Activated CD4-positive, alpha-beta memory T cell treated with anti-CD3 and anti-CD28 coated beads, Interleukin-2, amount 10 ng/mL, durations not matched to agents 7 days and 5 days (primary cell): ENCODE data around the gene NHP2. TPM values are rescaled to one million over a fixed set of nuclear protein-coding genes. Genes with fewer than 3 reads are reported as not detected.
"Not testable (repeated sequence)": the region's sequence is repeated elsewhere in the genome, so short reads cannot be mapped to it uniquely, and the experiment has no call there.

Source experiments
- CTCF ChIA-PET: fragments of 350-600 bp; sonication (Branson Sonifier 250); formaldehyde crosslinking; loops from one replicate; lab custom pipeline; 2021; ENCODE audit warnings: antibody characterized with exemption, inconsistent platforms; lab: Charles Lee
- POLR2A ChIA-PET: fragments of 350-600 bp; sonication (Branson Sonifier 250); formaldehyde crosslinking; loops from one replicate; lab custom pipeline; 2021; ENCODE audit warnings: antibody characterized with exemption; lab: Charles Lee
- DNase-seq: peaks from one replicate; pipeline ENCODE4 v3.0.0-alpha.2; 2020
- H3K27ac Mint-ChIP-seq: one replicate; pipeline ENCODE4 v1.8.0; 2021; ENCODE audit warnings: mild to moderate bottlenecking, mixed read lengths
- H3K27me3 Mint-ChIP-seq: one replicate; pipeline ENCODE4 v1.8.0; 2021; ENCODE audit warnings: mixed read lengths
- H3K36me3 Mint-ChIP-seq: one replicate; pipeline ENCODE4 v1.8.0; 2021; ENCODE audit warnings: low read depth, mixed read lengths
- H3K4me1 Mint-ChIP-seq: one replicate; pipeline ENCODE4 v1.8.0; 2021; ENCODE audit warnings: mixed read lengths
- H3K4me3 Mint-ChIP-seq: one replicate; pipeline ENCODE4 v1.8.0; 2021; ENCODE audit warnings: mild to moderate bottlenecking, mixed read lengths
- H3K9me3 Mint-ChIP-seq: one replicate; pipeline ENCODE4 v1.8.0; 2021; ENCODE audit warnings: mixed read lengths
- total RNA-seq, 2 experiments: library from RNA; stranded (reverse); gene quantifications; one replicate each; pipeline ENCODE4 v1.2.3, GENCODE V29; 2021

The NHP2 gene
- 100 to 1,000 TPM; 101 to 106 TPM for total RNA-seq

GRCh38 chr5:178153530-178154340, at the start of gene NHP2:
TSS of gene NHP2 (minus strand) at chr5:178153885. CDS start at chr5:178153817, 68 bp downstream.
- Mint-ChIP-seq H3K36me3 (peaks cover 18% of the 10 kb centered on the region), H3K4me1 (peaks cover 50% of the 10 kb centered on the region), H3K9me3 (no peaks in the 10 kb centered on the region), H3K27me3 (no peaks in the 10 kb centered on the region), H3K4me3 (peak within 1 kb of the TSS; percentile 97), H3K27ac (peak within 1 kb of the TSS; percentile 81)
- POLR2A ChIA-PET: interaction anchor here (0.6 to 1.6 kb wide), 6 partner anchors 8 to 553 kb away, joined by 3 to 8 read pairs (median 4); partner anchors contain the start of gene HNRNPAB
- DNase-seq: peak; percentile 99
- CTCF ChIA-PET: interaction anchor here (0.5 to 3.8 kb wide), 8 partner anchors 10 to 1441 kb away, joined by 3 to 25 read pairs (median 3); partner anchors contain the start of gene HNRNPAB

GRCh38 chr5:178202541-178202940, 48.9 kb upstream of the NHP2 start:
- ChIA-PET POLR2A (interaction anchor here (0.7 to 1.2 kb wide), 2 partner anchors 8 to 30 kb away, joined by 3 to 4 read pairs; partner anchors contain the start of gene PHYKPL), CTCF (no interaction called here)
- no peaks in the 10 kb centered on the region for H3K9me3 Mint-ChIP-seq
- peaks cover 26% of the 10 kb centered on the region for H3K36me3 Mint-ChIP-seq
- peak overlapping the region; percentile 39 for H3K4me3 Mint-ChIP-seq
- no peak overlapping the region for H3K27ac Mint-ChIP-seq
- H3K4me1 Mint-ChIP-seq: peaks cover 26% of the 10 kb centered on the region
- peaks cover 2% of the 10 kb centered on the region for H3K27me3 Mint-ChIP-seq
- no peak for DNase-seq

GRCh38 chr5:178201927-178202235, 48.2 kb upstream of the NHP2 start:
- CTCF ChIA-PET: no interaction called here
- H3K27me3 Mint-ChIP-seq: peaks cover 2% of the 10 kb centered on the region
- H3K27ac Mint-ChIP-seq: no peak overlapping the region
- H3K4me3 Mint-ChIP-seq: no peak overlapping the region
- H3K9me3 Mint-ChIP-seq: no peaks in the 10 kb centered on the region
- peaks cover 19% of the 10 kb centered on the region for H3K36me3 Mint-ChIP-seq
- H3K4me1 Mint-ChIP-seq: peaks cover 20% of the 10 kb centered on the region
- POLR2A ChIA-PET: interaction anchor here (1.0 to 1.2 kb wide), 3 partner anchors 9 to 15 kb away, joined by 3 read pairs; no protein-coding TSS in a partner anchor
- DNase-seq: no peak

DNA sequence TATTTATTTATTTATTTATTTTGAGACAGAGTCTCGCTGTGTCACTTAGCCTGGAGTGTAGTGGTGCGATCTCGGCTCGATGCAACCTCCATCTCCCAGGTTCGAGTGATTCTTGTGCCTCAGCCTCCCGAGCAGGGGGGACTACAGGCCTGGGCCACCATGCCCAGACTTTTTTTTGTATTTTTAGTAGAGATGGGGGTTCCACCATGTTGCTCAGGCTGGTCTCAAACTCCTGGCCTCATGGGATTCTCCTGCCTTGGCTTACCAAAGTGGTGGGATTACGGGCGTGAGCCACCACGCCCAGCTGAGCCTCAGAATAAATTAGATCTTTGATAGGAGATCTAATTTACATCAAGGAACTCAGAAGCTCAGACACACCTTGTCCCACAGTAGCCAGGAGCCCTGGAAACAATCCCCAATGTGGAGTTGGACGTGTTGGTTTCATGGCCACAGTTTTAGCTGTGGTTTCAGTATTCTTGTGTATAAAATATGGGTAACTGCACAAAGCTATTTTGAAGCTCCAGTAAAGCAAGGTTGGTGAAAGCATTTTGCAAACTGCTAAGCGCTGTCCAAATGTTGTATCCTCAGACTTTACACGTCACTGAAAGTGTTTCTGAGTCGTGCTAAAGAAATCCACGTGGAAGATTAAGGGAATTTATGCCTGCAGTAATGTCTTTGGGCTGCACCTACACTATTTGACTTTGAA, 47.7 kb upstream of the NHP2 start:
- peaks cover 15% of the 10 kb centered on the region for H3K4me1 Mint-ChIP-seq
- H3K27me3 Mint-ChIP-seq: peaks cover 2% of the 10 kb centered on the region
- no peaks in the 10 kb centered on the region for H3K9me3 Mint-ChIP-seq
- no peak for DNase-seq
- peaks cover 14% of the 10 kb centered on the region for H3K36me3 Mint-ChIP-seq
- no peak overlapping the region for H3K4me3 Mint-ChIP-seq
- H3K27ac Mint-ChIP-seq: no peak overlapping the region
- ChIA-PET CTCF (no interaction called here), POLR2A (interaction anchor here (1.0 to 1.7 kb wide), 4 partner anchors 8 to 15 kb away, joined by 3 read pairs; no protein-coding TSS in a partner anchor)

DNA sequence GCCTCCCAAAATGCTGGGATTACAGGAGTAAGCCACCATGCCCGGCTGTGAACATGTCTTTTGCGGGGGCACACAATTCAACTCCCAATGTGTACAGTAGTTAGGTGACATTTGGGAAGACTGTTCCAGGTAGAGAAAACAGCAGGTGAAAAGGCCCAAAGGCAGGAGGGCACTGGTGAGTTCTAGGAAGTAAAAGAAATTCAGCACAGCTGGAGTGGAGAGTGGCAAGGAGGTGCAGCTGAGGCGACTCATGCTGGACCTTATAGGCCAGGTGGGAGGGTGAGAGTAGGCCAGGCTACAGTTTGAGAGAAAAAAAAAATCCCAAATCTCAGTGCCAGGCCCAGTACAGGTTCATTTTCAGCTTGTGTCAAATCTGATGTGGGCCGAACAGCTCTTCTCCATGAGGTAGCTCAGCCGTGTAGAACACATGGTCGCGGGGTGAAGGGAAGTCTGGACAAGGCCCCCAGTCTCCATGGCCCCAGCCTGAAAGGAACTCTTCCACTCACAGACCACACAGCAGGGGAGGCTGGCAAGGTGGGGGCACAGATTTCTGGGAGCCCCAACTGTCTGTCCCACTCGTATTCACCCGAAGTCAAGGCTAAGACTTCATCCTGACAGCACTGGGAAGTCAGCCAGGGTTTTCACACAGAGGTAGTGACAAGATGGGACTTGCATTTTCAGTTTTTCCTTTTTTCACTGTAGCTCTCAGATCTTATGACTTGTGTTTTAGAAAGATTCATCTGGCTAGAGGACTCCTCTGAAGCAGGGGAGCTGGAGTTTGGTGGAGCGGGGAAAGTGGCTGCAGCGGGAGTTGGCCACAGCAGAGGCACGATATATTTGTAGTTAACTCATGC, 46.1 kb upstream of the NHP2 start:
- peaks cover 6% of the 10 kb centered on the region for H3K4me1 Mint-ChIP-seq
- H3K4me3 Mint-ChIP-seq: no peak overlapping the region
- peaks cover 5% of the 10 kb centered on the region for H3K27me3 Mint-ChIP-seq
- no peak overlapping the region for H3K27ac Mint-ChIP-seq
- ChIA-PET POLR2A (interaction anchor here (1.7 kb wide), 1 partner anchor 9 kb away, joined by 3 read pairs; no protein-coding TSS in a partner anchor), CTCF (no interaction called here)
- DNase-seq: no peak
- H3K36me3 Mint-ChIP-seq: peaks cover 3% of the 10 kb centered on the region
- H3K9me3 Mint-ChIP-seq: no peaks in the 10 kb centered on the region

GRCh38 chr5:178198706-178199105, 45.0 kb upstream of the NHP2 start:
- Mint-ChIP-seq H3K4me1 (peaks cover 10% of the 10 kb centered on the region), H3K27me3 (peaks cover 11% of the 10 kb centered on the region), H3K36me3 (no peaks in the 10 kb centered on the region), H3K27ac (no peak overlapping the region), H3K4me3 (no peak overlapping the region), H3K9me3 (no peaks in the 10 kb centered on the region)
- POLR2A ChIA-PET: no interaction called here
- CTCF ChIA-PET: no interaction called here
- no peak for DNase-seq

DNA sequence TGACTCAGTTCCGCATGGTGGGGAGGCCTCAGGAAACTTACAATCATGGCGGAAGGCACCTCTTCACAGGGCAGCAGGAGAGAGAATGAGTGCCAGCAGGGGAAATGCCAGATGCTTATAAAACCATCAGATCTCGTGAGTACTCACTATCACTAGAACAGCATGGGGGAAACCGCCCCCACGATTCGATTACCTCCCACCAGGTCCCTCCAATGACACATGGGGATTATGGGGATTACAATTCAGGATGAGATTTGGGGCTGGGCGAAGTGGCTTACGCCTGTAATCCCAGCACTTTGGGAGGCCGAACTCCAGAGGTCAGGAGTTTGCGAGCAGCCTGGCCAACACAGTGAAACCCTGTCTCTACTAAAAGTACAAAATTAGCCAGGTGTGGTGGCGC, 44.5 kb upstream of the NHP2 start:
- H3K4me1 Mint-ChIP-seq: peaks cover 14% of the 10 kb centered on the region
- H3K36me3 Mint-ChIP-seq, H3K9me3 Mint-ChIP-seq, CTCF ChIA-PET, H3K4me3 Mint-ChIP-seq, POLR2A ChIA-PET, DNase-seq, H3K27ac Mint-ChIP-seq: not testable (repeated sequence)
- H3K27me3 Mint-ChIP-seq: peaks cover 15% of the 10 kb centered on the region

- Mint-ChIP-seq H3K27ac (no peak overlapping the region), H3K36me3 (no peaks in the 10 kb centered on the region), H3K4me3 (no peak overlapping the region), H3K4me1 (peaks cover 14% of the 10 kb centered on the region), H3K27me3 (peaks cover 24% of the 10 kb centered on the region), H3K9me3 (no peaks in the 10 kb centered on the region)
- DNase-seq: no peak
- ChIA-PET POLR2A (interaction anchor here (0.8 kb wide), 1 partner anchor 10 kb away, joined by 4 read pairs; no protein-coding TSS in a partner anchor), CTCF (no interaction called here)
Measured at GRCh38 chr5:178196986-178197385, 43.3 kb upstream of the NHP2 start.

DNA sequence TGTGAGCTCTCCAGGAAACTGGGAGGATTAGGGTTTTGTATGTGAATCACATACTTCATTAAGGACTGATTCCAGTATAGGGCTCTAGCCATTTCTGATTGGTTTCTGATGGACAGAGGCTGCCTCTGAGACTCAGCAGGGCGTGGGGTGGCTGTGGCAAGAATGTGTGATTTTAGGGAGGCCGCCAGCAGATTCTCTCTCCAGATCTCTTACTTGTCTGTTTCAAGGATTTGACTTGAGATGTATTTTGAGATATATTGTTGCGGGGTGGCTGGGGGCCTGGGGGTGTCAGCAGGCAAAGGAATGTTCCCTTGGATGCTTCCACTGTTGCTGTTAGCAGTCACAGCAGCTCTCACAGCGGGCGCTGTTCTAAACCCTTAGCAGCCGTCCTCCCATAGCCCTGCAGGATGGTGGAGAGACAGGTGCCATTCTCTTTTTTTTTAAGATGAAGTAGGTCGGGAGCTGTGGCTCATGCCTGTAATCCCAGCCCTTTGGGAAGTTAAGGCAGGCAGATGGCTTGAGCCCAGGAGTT, 42.7 kb upstream of the NHP2 start:
- H3K4me3 Mint-ChIP-seq: no peak overlapping the region
- DNase-seq: no peak
- peaks cover 14% of the 10 kb centered on the region for H3K4me1 Mint-ChIP-seq
- H3K36me3 Mint-ChIP-seq: no peaks in the 10 kb centered on the region
- H3K27ac Mint-ChIP-seq: no peak overlapping the region
- no peaks in the 10 kb centered on the region for H3K9me3 Mint-ChIP-seq
- CTCF ChIA-PET: no interaction called here
- peaks cover 26% of the 10 kb centered on the region for H3K27me3 Mint-ChIP-seq
- POLR2A ChIA-PET: interaction anchor here (0.8 to 3.0 kb wide), 2 partner anchors 8 to 11 kb away, joined by 4 to 10 read pairs; partner anchors contain the start of gene HNRNPAB

DNA sequence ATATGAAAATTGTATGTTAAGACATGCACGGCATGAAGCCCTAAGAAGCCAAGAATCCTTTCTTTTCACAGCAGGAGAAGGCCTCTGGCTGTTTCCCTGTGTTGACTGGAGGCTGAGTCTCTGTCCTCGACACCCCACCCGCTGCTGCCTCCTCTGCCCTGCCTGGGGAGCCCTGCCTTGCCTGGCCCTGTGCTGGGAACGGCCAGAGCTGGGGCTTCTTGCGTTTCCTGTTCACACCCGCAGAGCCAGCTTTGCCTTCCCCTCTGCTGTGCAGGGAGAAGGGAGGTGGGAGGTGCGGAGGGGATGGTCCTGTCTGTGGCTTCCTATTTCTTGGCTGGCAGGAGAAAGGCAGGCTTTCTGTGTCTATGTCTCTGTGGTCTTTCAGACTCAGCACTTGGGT, 40.3 kb upstream of the NHP2 start:
- DNase-seq: no peak
- no peaks in the 10 kb centered on the region for H3K9me3 Mint-ChIP-seq
- CTCF ChIA-PET: no interaction called here
- no peak overlapping the region for H3K27ac Mint-ChIP-seq
- no peak overlapping the region for H3K4me3 Mint-ChIP-seq
- H3K27me3 Mint-ChIP-seq: peaks cover 27% of the 10 kb centered on the region
- H3K36me3 Mint-ChIP-seq: no peaks in the 10 kb centered on the region
- H3K4me1 Mint-ChIP-seq: peaks cover 14% of the 10 kb centered on the region
- POLR2A ChIA-PET: interaction anchor here (1.0 to 3.0 kb wide), 2 partner anchors 9 to 10 kb away, joined by 3 to 10 read pairs; partner anchors contain the start of gene HNRNPAB

GRCh38 chr5:178193251-178193809, 39.6 kb upstream of the NHP2 start:
- Mint-ChIP-seq H3K4me1 (peaks cover 14% of the 10 kb centered on the region), H3K27ac (no peak overlapping the region), H3K36me3 (no peaks in the 10 kb centered on the region), H3K9me3 (no peaks in the 10 kb centered on the region), H3K4me3 (no peak overlapping the region), H3K27me3 (peaks cover 33% of the 10 kb centered on the region)
- DNase-seq: no peak
- POLR2A ChIA-PET: interaction anchor here (3.0 kb wide), 1 partner anchor 11 kb away, joined by 10 read pairs; the partner anchor contains the start of gene HNRNPAB
- CTCF ChIA-PET: no interaction called here

DNA sequence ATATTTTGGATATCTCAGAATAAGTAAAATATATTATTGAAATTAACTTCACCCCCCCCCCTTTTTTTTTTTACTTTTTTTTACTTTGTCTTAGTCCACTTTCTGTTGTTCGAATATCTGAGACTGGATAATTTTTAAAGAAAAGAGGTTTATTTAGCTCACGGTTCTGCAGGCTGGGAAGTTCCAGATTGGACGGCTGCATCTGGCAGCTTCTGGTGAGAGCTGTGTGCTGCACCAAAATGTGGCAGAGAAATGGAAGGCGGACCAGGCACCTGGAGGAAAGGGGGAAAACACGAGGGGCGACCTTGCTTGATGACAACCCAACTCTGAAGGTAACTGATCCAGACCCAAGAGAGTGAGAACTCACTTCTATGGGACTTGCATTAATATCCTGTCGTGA, 39.1 kb upstream of the NHP2 start:
- ChIA-PET POLR2A (no interaction called here), CTCF (no interaction called here)
- H3K4me1 Mint-ChIP-seq: peaks cover 14% of the 10 kb centered on the region

More for the DNA sequence above, 39.1 kb upstream of the NHP2 start:
- H3K36me3 Mint-ChIP-seq: no peaks in the 10 kb centered on the region
- H3K27ac Mint-ChIP-seq: no peak overlapping the region
- no peak for DNase-seq
- H3K4me3 Mint-ChIP-seq: no peak overlapping the region
- H3K27me3 Mint-ChIP-seq: peaks cover 34% of the 10 kb centered on the region
- H3K9me3 Mint-ChIP-seq: no peaks in the 10 kb centered on the region
